ENCODE data around the gene ZFP92.

ZFP92 gene

GRCh38 chrX:153434801-153435200 lies 23.5 kb downstream of the ZFP92 start:
- no peaks in the 10 kb centered on the region for H3K27me3 ChIP-seq (replicated peaks)
- no peak for TF ChIP-seq CTCF (IDR thresholded peaks at IDR 0.05; ENCODE audit: low read depth, low read length, missing control alignments)
- no peak for DNase-seq
- H3K36me3 ChIP-seq (replicated peaks) = no peaks in the 10 kb centered on the region
- in situ Hi-C loops (cut with HindIII; ENCODE audit: low pct_ligation_motif_present, low sequenced_read_pairs) = no loop called here
- H3K27ac ChIP-seq = no peak overlapping the region
- no peak overlapping the region for H3K4me3 ChIP-seq (ENCODE audit: low read depth, low read length)

- no peak for TF ChIP-seq CTCF (IDR thresholded peaks at IDR 0.05; ENCODE audit: low read depth, low read length, missing control alignments)
- Histone ChIP-seq H3K27ac (no peak overlapping the region), H3K4me3 (ENCODE audit: low read depth, low read length) (no peak overlapping the region), H3K36me3 (replicated peaks) (no peaks in the 10 kb centered on the region), H3K27me3 (replicated peaks) (no peaks in the 10 kb centered on the region)
- in situ Hi-C loops (cut with HindIII; ENCODE audit: low pct_ligation_motif_present, low sequenced_read_pairs) = no loop called here
- no peak for DNase-seq
These were observed 24.6 kb downstream of the ZFP92 start for GRCh38 chrX:153435845-153436244.

GRCh38 chrX:153438532-153438931 lies 27.3 kb downstream of the ZFP92 start:
- Histone ChIP-seq H3K27me3 (replicated peaks) (no peaks in the 10 kb centered on the region), H3K36me3 (replicated peaks) (no peaks in the 10 kb centered on the region), H3K4me3 (ENCODE audit: low read depth, low read length) (no peak overlapping the region), H3K27ac (no peak overlapping the region)
- peak; percentile 60 for TF ChIP-seq CTCF (IDR thresholded peaks at IDR 0.05; ENCODE audit: low read depth, low read length, missing control alignments)
- in situ Hi-C loops (cut with HindIII; ENCODE audit: low pct_ligation_motif_present, low sequenced_read_pairs) = no loop called here
- no peak for DNase-seq

- Histone ChIP-seq H3K27ac (no peak overlapping the region), H3K36me3 (replicated peaks) (no peaks in the 10 kb centered on the region), H3K4me3 (ENCODE audit: low read depth, low read length) (no peak overlapping the region), H3K27me3 (replicated peaks) (no peaks in the 10 kb centered on the region)
- no peak for DNase-seq
- no peak for TF ChIP-seq CTCF (IDR thresholded peaks at IDR 0.05; ENCODE audit: low read depth, low read length, missing control alignments)
- in situ Hi-C loops (cut with HindIII; ENCODE audit: low pct_ligation_motif_present, low sequenced_read_pairs) = no loop called here
These were observed 28.7 kb downstream of the ZFP92 start for GRCh38 chrX:153439977-153440376.

- DNase-seq = no peak
- in situ Hi-C loops (cut with HindIII; ENCODE audit: low pct_ligation_motif_present, low sequenced_read_pairs) = no loop called here
- no peaks in the 10 kb centered on the region for H3K36me3 ChIP-seq (replicated peaks)
- no peaks in the 10 kb centered on the region for H3K27me3 ChIP-seq (replicated peaks)
- no peak overlapping the region for H3K4me3 ChIP-seq (ENCODE audit: low read depth, low read length)
- TF ChIP-seq CTCF (IDR thresholded peaks at IDR 0.05; ENCODE audit: low read depth, low read length, missing control alignments) = no peak
- no peak overlapping the region for H3K27ac ChIP-seq
These were observed 29.4 kb downstream of the ZFP92 start for GRCh38 chrX:153440556-153441135.

GRCh38 chrX:153441296-153441695 lies 30.0 kb downstream of the ZFP92 start:
- no peak for TF ChIP-seq CTCF (IDR thresholded peaks at IDR 0.05; ENCODE audit: low read depth, low read length, missing control alignments)
- Histone ChIP-seq H3K4me3 (ENCODE audit: low read depth, low read length) (no peak overlapping the region), H3K27me3 (replicated peaks) (no peaks in the 10 kb centered on the region), H3K27ac (no peak overlapping the region), H3K36me3 (replicated peaks) (no peaks in the 10 kb centered on the region)
- no peak for DNase-seq
- in situ Hi-C loops (cut with HindIII; ENCODE audit: low pct_ligation_motif_present, low sequenced_read_pairs) = no loop called here

Measured in brain microvascular endothelial cell (primary cell).